GM19455 (cell line): ENCODE measurements around the gene CGB8.
"Not testable (repeated sequence)": the region's sequence is repeated elsewhere in the genome, so short reads cannot be mapped to it uniquely, and the experiment has no call there.

Experiments used
- ATAC-seq: cut with Tn5 transposase; IDR thresholded peaks from one replicate; pipeline ENCODE4 v1.9.1; 2021; ENCODE audit not compliant: unreplicated experiment

CGB8 gene

GRCh38 chr19:49065905-49066512, 17.1 kb upstream of the CGB8 start:
- ATAC-seq = no peak

DNA sequence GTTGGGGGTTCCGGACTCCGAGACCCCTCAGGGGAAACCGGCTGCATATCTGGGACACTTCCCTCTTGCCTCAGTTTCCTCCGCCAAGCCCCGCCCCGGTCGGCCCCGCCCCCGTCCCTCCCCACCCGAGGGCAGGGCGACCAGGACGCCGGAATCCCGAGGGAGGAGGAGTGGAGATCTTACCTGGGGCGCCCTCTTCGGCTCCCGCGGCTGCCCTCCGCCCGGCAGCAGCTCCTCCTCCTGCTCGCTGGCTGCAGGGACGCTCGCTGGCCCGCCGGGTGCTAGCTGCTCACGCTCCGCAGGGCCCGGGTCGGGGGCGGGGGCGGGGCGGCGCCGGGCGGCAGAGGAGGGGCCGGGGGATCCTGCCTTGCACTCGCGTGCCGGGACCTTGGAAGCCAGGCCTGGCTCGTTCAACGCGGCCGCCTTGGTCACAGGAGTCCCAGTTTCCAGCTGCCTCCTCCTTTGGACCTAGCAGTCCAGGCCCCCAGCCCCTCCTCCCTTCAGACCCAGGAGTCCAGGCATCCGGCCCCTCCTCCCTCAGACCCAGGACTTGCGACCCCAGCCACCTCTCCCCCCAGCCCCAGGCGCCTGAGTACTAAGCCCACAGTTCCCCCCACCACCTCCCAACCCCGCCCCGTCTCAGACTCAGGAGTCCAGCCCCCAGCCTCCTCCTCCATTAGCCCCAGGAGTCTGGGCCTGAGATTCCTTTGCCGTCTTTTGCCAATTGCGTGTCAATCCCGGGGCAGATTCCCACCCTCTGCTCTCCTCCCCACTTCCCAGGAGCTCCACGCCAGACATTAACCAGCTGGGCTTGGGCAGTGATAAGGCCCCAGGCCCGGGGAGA, 16.1 kb upstream of the CGB8 start, which contains the start of gene NTF4:
Gene NTF4, minus strand, starts transcription at position 51 of the 844 bp plus-strand sequence. CDS start 2,821 bp downstream, outside the sequence.
- ATAC-seq = no peak

DNA sequence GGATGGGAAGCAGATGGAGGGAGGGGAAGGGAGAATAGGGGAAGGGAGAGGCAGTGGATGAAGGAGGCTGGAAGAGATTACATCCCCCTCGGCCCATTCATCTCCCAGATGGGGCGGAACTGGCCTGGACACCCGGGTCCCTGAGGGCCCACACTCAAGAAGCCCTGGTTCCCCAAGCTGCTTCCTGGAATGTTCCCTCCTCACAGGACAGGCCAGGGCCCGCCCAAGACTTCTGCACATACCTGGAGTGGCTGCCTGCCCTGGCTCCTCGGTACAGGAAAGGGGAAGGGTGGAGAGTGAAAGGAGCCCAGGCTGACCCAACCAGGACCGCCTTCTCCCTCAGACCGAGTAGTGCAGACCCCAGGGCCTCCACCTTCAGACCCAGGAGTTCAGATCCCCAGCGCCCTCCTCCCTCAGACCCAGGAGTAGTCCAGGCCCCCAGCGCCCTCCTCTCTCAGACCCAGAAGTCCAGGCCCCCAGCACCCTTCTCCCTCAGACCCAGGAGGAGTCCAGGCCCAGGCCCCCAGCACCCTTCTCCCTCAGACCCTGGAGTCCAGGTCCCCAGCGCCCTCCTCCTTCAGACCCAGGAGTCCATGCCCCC, 15.2 kb upstream of the CGB8 start:
- ATAC-seq = no peak

DNA sequence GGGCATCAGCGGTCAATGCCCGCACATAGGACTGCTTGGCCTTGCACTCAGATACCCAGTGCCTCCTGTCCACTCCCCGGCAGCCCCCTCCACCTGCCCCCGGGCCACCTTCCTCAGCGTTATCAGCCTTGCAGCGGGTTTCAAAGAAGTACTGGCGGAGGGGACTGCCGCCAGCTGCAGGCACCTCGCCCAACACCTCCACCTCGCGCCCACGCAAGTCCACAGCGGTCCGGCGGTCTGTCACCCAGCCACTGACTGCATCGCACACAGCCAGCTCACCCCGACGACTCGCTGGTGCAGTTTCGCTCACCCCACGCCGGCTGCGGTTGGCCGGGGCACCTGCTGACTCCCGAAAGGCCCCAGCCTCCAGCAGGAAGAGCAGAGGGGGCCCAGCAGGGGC, 12.5 kb upstream of the CGB8 start:
- ATAC-seq = no peak

GRCh38 chr19:49061000-49061399, 12.1 kb upstream of the CGB8 start:
- ATAC-seq = no peak

DNA sequence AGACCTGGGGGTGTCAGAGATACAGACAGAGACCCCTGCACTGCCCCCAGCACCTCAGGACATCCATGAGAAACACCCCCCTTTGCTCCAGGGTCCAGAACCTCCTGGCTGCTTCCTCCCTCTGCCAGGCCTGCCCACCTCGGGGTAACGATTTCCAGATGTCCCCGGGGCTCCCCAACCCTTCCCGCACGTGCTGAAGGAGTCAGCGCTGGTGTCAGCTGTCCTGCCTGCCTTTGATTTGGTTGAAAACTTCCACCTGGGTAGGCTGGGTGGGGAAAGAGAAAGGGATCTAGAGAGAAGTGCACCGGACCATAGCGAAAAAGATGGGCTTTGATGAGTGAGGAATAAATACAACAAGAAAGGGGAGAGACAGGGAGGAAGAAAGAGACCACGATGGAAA, 10.1 kb upstream of the CGB8 start:
- ATAC-seq = no peak

DNA sequence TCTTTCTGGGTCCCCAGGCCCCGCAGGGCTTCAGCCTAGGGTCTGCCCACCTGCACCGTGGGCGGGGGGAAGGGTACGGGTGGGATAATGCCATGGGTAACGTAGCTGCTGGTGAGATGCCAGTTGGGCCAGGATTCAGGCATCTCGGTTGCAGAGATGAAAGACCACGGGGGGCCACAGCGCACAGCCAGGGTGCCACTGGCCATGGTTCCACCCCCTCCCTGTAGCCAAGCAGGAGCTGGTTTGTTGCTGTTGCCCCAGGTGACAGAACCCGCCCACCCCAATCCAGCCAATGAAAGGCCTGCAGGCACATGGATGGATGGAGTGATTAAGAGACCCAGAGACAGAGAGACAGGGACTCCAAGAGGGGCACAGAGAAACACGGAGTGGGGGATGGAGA, 9.7 kb upstream of the CGB8 start:
- no peak for ATAC-seq

GRCh38 chr19:49057636-49058234, 8.8 kb upstream of the CGB8 start, which contains the start of gene CGB7:
CGB7 (minus strand) TSS chr19:49057749; CDS start chr19:49055375, 2,374 bp downstream.
- no peak for ATAC-seq

DNA sequence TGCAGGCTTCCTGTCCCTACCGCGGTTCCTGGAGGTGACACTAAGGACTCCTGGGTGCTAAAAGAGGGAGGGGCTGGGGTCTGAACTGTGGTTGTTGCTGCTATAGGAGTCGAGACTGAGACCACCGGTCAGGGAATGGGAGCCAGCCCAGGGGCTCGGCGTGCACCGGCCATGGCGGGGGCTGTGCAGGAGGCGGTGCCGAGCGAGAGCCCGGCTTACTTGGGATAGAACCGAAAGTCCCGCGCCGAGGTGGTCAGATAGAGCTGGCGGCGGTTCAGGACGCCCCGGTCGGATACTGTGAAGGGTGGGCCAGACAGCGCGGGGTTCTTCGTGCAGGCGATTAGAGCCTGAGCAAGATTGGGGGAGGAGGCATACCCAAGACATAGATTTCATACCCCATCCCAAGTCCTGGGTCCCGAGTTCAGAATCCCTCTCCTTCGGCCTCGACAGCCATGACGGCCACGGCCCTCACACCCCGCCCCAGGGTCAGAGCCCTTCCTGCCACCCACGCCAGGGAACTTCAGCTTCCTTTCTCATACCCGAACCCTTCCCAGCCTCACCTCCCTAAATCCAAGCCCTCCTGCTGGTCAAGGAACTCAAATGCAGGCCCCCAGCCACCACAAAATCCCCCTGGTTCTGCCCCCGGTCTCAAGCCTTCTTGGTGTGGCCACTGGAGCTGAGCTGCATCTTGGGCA, 8.1 kb upstream of the CGB8 start:
- ATAC-seq = not testable (repeated sequence)

DNA sequence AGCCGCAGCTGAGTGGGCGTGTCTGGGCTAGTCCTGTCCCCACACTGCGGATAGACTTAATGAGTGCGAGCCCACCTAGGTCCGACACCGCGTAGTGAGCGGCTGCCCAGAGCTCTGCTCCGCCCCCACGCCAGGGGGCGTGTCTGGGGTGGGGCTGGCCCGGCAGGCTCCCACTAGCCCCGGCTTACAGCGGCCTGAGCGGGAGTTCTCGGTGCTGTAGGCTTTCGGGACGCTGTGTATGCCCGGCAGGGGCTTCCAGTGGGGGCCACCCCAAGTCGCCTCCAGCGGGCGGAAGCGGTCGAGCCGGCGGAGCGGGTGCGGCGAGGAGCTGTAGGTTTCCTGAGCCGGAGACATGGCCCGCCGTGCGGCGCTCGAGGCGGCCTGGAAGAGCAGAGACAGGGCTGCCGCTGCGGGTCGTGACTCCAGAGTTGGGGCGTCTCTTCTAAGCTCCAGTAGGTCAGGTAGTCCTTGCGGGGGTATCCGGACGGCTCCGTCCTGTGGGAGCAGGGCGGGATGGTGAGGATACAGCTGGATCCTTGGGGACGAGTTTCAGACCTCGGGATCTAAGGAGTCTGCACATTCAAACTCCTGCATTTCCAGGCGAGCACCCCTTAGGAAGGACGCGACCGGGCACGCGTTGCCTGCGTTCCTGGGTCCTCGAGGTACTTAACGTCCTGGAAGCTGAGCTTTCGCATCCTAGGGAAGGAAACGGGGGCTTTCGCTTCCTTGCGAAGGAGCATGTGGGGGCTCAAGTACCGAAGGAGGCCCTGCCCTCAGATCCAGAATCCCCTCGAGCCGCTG, 7.4 kb upstream of the CGB8 start:
- ATAC-seq = no peak

GRCh38 chr19:49050376-49051033, 1.6 kb upstream of the CGB8 start:
- not testable (repeated sequence) for ATAC-seq

DNA sequence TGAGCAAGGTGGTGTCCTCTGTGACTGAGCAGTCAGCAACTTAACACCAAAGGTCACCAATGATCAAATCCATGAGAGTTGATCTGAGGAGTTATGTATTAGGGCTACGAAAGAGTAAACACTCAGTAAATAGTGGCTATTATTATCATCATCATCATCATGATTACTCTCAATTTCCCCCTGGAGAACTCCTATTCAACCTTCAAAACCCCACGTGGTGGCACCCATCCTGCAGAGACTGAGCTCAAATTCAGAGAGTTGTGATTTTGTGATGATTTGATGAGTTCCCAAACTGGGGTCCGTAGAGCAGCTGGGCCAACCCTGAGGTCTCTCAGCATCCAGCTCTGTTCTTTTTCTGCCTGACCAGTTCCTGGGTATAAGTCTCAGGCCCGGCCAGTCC, 923 bp upstream of the CGB8 start:
- not testable (repeated sequence) for ATAC-seq

- not testable (repeated sequence) for ATAC-seq
Measured at GRCh38 chr19:49043548-49043947, 5.4 kb downstream of the CGB8 start, which contains the start of gene CGB5. CGB5 (plus strand) TSS chr19:49043848; CDS start chr19:49044210, 362 bp downstream.

- not testable (repeated sequence) for ATAC-seq
Measured at GRCh38 chr19:49042666-49043065, 6.2 kb downstream of the CGB8 start.

- ATAC-seq = no peak
Measured at GRCh38 chr19:49042177-49042576, 6.7 kb downstream of the CGB8 start.

DNA sequence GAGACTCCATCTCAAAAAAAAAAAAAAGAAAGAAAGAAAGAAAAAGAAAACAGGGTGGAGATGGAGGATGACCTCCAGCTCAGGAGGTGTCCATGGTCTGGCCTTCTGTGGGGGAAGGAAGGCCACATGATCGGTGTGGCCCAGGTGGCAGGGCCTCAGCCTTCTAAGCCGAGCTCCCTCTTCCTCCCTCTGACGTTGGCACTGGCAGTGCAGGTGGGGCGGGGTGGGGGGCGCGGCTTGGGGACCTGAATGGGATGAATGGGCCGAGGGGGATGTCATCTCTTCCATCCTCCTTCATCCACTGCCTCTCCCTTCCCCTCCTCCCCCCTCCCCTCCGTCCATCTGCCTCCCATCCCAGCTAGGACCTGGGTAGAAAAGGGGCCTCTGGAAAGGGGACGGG, 9.2 kb downstream of the CGB8 start:
- not testable (repeated sequence) for ATAC-seq

DNA sequence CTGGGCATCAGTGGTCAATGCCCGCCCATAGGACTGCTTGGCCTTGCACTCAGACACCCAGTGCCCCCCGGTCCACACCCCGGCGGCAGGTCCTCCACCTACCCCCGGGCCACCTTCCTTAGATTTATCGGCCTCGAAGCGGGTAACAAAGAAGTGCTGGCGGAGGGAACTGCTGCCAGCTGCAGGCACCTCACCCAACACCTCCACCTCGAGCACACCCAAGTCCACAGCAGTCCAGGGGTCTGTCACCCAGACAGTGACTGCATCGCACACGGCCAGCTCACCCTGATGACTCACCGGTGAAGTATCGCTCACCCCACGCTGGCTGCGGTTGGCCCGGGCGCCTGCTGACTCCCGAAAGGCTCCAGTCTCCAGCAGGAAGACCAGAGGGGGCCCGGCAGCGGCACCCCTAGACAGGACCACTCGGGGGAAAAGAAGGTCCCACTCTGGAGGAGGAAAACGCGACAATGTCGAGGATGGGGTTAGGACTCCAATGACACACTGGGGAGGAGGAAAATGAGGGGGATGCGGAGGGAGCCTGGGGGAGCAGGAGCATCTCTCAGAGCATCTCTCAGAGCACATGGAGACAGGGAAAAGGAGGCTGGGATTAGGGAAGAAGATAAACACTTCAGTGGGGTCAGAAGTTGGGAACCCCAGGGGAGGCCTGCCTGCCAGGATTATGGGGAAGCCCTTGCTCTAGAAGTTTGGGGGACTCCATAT, 10.2 kb downstream of the CGB8 start:
- not testable (repeated sequence) for ATAC-seq

DNA sequence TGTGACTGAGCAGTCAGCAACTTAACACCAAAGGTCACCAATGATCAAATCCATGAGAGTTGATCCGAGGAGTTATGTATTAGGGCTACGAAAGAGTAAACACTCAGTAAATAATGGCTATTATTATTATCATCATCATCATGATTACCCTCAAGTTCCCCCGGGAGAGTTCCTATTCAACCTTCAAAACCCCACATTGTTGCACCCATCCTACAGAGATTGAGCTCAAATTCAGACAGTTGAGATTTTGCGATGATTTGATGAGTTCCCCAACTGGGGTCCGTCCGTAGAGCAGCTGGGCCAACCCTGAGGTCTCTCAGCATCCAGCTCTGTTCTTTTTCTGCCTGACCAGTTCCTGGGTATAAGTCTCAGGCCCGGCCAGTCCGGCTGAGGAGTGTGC, 10.8 kb downstream of the CGB8 start:
- not testable (repeated sequence) for ATAC-seq

- not testable (repeated sequence) for ATAC-seq
Measured at GRCh38 chr19:49036815-49037214, 12.1 kb downstream of the CGB8 start, which contains the start of gene CGB1. CGB1 (minus strand) TSS chr19:49036895; CDS start chr19:49036711, 184 bp downstream.
